MM.1S (cell line): Measurements from ENCODE around the gene AHCY.

Experiments
- EZH2 ChIP-seq: fragments of 300-600 bp; sonication (generic); optimal IDR thresholded peaks from 2 replicates; pipeline ENCODE3; 2017; ENCODE audit warnings: low read depth, mild to moderate bottlenecking, antibody characterized with exemption, low read length, mixed read lengths
- EZH2phosphoT487 ChIP-seq: fragments of 300-600 bp; sonication (generic); IDR thresholded peaks from 2 replicates; pipeline ENCODE4 v1.6.1; 2018; ENCODE audit warnings: antibody characterized with exemption, low read length
- TF ChIP-seq, protein P1 (sequence below): fragments of 300-600 bp; sonication (generic); IDR thresholded peaks from 2 replicates; pipeline ENCODE4 v1.5.1; 2016; ENCODE audit warnings: antibody characterized with exemption, low read length, mixed read lengths

DNA sequence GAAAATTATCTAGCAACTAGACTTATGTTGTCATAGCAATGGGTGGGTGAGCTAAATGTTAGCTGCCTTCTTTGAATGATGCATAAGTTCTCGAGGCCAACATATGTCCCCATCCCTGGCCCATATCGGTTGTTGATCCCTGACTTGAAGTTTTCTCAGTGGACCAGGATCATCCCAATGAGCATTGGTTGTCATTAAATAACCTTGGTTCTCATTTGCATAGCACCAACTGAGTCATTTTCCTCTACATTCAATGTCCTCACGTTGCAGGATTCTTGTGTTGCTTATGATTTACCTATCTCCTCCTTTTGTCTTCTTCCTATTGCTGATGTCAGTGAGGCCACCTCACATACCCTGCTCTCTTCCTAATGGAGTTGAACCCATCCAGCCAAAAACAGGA lies 12.1 kb upstream of the AHCY start:
- TF ChIP-seq, protein P1, sequence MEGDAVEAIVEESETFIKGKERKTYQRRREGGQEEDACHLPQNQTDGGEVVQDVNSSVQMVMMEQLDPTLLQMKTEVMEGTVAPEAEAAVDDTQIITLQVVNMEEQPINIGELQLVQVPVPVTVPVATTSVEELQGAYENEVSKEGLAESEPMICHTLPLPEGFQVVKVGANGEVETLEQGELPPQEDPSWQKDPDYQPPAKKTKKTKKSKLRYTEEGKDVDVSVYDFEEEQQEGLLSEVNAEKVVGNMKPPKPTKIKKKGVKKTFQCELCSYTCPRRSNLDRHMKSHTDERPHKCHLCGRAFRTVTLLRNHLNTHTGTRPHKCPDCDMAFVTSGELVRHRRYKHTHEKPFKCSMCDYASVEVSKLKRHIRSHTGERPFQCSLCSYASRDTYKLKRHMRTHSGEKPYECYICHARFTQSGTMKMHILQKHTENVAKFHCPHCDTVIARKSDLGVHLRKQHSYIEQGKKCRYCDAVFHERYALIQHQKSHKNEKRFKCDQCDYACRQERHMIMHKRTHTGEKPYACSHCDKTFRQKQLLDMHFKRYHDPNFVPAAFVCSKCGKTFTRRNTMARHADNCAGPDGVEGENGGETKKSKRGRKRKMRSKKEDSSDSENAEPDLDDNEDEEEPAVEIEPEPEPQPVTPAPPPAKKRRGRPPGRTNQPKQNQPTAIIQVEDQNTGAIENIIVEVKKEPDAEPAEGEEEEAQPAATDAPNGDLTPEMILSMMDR: no peak
- TF ChIP-seq EZH2: no peak
- no peak for TF ChIP-seq EZH2phosphoT487
